Thyroid gland (tissue), 4 donors: ENCODE results near the gene CDHR1.

Experiments used
- CTCF ChIP-seq, 6 experiments: fragments of 200-600 bp in 3 of 6; fragments of 450-650 bp in 3 of 6; sonication (generic) in 3 of 6; IDR thresholded peaks; one replicate each; pipeline ENCODE4 v1.5.1; 2016 to 2019; ENCODE audit warnings: antibody characterized with exemption in 6 of 6, mild to moderate bottlenecking in 2 of 6, inconsistent platforms in 1 of 6, moderate library complexity in 1 of 6
- POLR2A ChIP-seq, 2 donors: fragments of 450-650 bp; IDR thresholded peaks; one replicate each; pipeline ENCODE4 v1.6.1; 2017; ENCODE audit warnings: antibody characterized with exemption in 2 of 2, mild to moderate bottlenecking in 2 of 2, moderate library complexity in 1 of 2

- TF ChIP-seq CTCF (IDR thresholded peaks at IDR 0.05) (no peak), POLR2A (IDR thresholded peaks at IDR 0.05) (no peak)
Observed at GRCh38 chr10:84234479-84234878, 40.1 kb downstream of the CDHR1 start.
